Chondrocyte (in vitro differentiated cells): ENCODE measurements around the gene PALLD. TPM values are rescaled to one million over a fixed set of nuclear protein-coding genes. Genes with fewer than 3 reads are reported as not detected.
A peak's percentile ranks its signal among the peaks of the same experiment; 100 is the strongest.

Experiments used
- DNase-seq: peaks from one replicate; pipeline ENCODE4 v3.0.0; 2021; ENCODE audit warnings: mixed read lengths, low spot score
- H3K27ac Mint-ChIP-seq: one replicate; pipeline ENCODE4 v1.8.0; 2021; ENCODE audit warnings: mild to moderate bottlenecking, moderate library complexity, mixed read lengths; ENCODE audit not compliant: unreplicated experiment
- H3K27me3 Mint-ChIP-seq: 2 replicates; pipeline ENCODE4 v1.8.0; 2021; ENCODE audit warnings: low read depth, mixed read lengths
- H3K36me3 Mint-ChIP-seq: 2 replicates; pipeline ENCODE4 v1.8.0; 2021; ENCODE audit warnings: low read depth, mixed read lengths
- H3K4me1 Mint-ChIP-seq: 2 replicates; pipeline ENCODE4 v1.8.0; 2021; ENCODE audit warnings: low read depth, mild to moderate bottlenecking, mixed read lengths
- H3K4me3 Mint-ChIP-seq: one replicate; pipeline ENCODE4 v1.8.0; 2021; ENCODE audit warnings: mild to moderate bottlenecking, moderate library complexity, mixed read lengths; ENCODE audit not compliant: unreplicated experiment
- H3K9me3 Mint-ChIP-seq: 2 replicates; pipeline ENCODE4 v1.8.0; 2021; ENCODE audit warnings: low read depth, mixed read lengths
- CTCF ChIP-seq: fragments of 200-600 bp; sonication (generic); IDR thresholded peaks from 2 replicates; pipeline ENCODE4 v1.5.0; 2021; ENCODE audit warnings: antibody characterized with exemption, mild to moderate bottlenecking, moderate library complexity
- total RNA-seq: library from RNA; stranded (reverse); gene quantifications from 3 replicates; pipeline ENCODE4 v1.2.1, GENCODE V29; 2021

Gene PALLD
- total RNA-seq, 1 donor from 2014 or later = 900 TPM

GRCh38 chr4:168537571-168537970 lies 40.7 kb downstream of the PALLD start:
- no peak overlapping the region for H3K4me3 Mint-ChIP-seq
- TF ChIP-seq CTCF = no peak
- no peaks in the 10 kb centered on the region for H3K27me3 Mint-ChIP-seq
- no peaks in the 10 kb centered on the region for H3K36me3 Mint-ChIP-seq
- no peak for DNase-seq
- H3K9me3 Mint-ChIP-seq = no peaks in the 10 kb centered on the region
- no peak overlapping the region for H3K27ac Mint-ChIP-seq
- peaks cover 39% of the 10 kb centered on the region for H3K4me1 Mint-ChIP-seq

- Mint-ChIP-seq H3K27ac (no peak overlapping the region), H3K4me3 (no peak overlapping the region), H3K9me3 (no peaks in the 10 kb centered on the region), H3K27me3 (no peaks in the 10 kb centered on the region), H3K4me1 (peaks cover 39% of the 10 kb centered on the region), H3K36me3 (no peaks in the 10 kb centered on the region)
- TF ChIP-seq CTCF = no peak
- no peak for DNase-seq
Measured at GRCh38 chr4:168538632-168539031, 41.8 kb downstream of the PALLD start.

DNA sequence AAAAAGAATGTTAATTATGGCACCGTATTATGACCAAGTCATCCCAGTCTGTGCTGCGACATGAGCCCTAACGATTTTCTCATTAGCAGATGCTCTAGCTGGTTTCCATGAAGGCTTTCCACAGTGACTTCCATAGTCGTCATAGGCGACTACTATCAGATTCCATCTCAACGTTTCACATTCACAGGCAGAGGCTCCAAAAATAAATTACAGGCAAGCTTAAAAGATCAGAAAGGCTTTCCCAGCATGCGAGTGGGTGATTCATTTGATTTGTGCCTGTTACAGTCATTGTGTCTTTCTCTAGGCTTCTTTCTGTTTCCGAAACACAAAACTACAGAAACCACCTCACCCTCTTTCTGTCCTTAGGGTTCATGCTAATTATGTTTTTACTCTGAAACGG lies 43.2 kb downstream of the PALLD start:
- TF ChIP-seq CTCF = no peak
- peak overlapping the region; percentile 36 for H3K4me3 Mint-ChIP-seq
- no peaks in the 10 kb centered on the region for H3K27me3 Mint-ChIP-seq
- DNase-seq = no peak
- peaks cover 39% of the 10 kb centered on the region for H3K4me1 Mint-ChIP-seq
- no peaks in the 10 kb centered on the region for H3K36me3 Mint-ChIP-seq
- H3K27ac Mint-ChIP-seq = peak overlapping the region; percentile 93
- no peaks in the 10 kb centered on the region for H3K9me3 Mint-ChIP-seq

DNA sequence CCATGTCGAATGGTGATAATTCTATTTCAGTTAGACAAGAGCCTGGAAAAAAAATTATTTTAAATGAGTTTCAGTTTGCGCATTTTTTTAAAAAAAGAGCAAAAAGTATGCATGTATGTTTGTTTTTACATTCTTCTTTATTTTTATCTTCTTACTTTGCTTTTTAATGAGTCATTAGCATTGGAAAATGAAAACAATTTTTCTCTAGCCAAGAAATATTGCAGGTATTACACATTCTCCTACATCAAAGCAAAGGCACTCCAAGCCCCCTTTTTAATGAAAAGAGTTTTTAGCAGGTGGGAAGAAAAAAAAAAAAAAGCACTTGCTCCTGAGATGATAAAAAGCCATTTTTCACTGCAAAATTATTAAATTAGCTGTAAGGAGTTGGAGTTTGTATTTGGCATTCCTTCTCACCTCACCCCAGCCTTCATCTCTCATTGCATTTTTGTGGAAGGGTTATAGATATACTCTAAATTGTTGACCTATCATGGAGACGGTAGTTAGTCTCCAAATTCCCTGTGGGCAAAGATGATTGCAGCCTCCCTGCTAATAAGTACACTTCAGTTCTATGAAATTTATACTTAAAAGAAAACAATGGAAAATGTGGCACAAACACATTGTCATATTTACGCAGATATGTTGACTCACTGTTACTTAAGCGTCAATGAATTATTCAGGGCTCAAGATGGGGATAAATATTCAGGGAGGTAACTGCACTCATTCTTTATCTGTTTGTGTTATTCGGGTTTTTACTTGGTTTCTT lies 43.8 kb downstream of the PALLD start:
- no peak for DNase-seq
- peaks cover 38% of the 10 kb centered on the region for H3K4me1 Mint-ChIP-seq
- H3K36me3 Mint-ChIP-seq = no peaks in the 10 kb centered on the region
- no peaks in the 10 kb centered on the region for H3K27me3 Mint-ChIP-seq
- TF ChIP-seq CTCF = no peak
- H3K4me3 Mint-ChIP-seq = peak overlapping the region; percentile 36
- H3K27ac Mint-ChIP-seq = peak overlapping the region; percentile 93
- no peaks in the 10 kb centered on the region for H3K9me3 Mint-ChIP-seq

GRCh38 chr4:168541266-168541953 lies 44.6 kb downstream of the PALLD start:
- Mint-ChIP-seq H3K4me1 (peaks cover 37% of the 10 kb centered on the region), H3K4me3 (no peak overlapping the region), H3K27me3 (no peaks in the 10 kb centered on the region), H3K36me3 (no peaks in the 10 kb centered on the region), H3K9me3 (no peaks in the 10 kb centered on the region), H3K27ac (peak overlapping the region; percentile 93)
- TF ChIP-seq CTCF = no peak
- DNase-seq = no peak
